Thoracic aorta (tissue), 2 donors: ENCODE measurements around the gene DHPS. TPM values are rescaled to one million over a fixed set of nuclear protein-coding genes. Genes with fewer than 3 reads are reported as not detected.

Source experiments
- ATAC-seq: fragments of 150-250 bp; one replicate; pipeline ENCODE4 v1.8.0; 2017; ENCODE audit warnings: low read depth; ENCODE audit not compliant: insufficient number of reproducible peaks, low FRiP score
- DNase-seq: peaks from one replicate; pipeline ENCODE4 v3.0.0-alpha.2; 2020; ENCODE audit warnings: low spot score
- H3K27ac ChIP-seq, 2 donors: fragments of 200-600 bp; sonication (generic); 1 replicate in 1 of 2; 2 replicates in 1 of 2; pipeline ENCODE4 v1.5.1; 2016; ENCODE audit warnings: mild to moderate bottlenecking in 2 of 2, moderate library complexity in 2 of 2
- H3K27me3 ChIP-seq: fragments of 200-600 bp; sonication (generic); replicated peaks from 2 replicates; pipeline ENCODE4 v1.6.0; 2016; ENCODE audit warnings: mild to moderate bottlenecking; ENCODE audit not compliant: insufficient read depth
- H3K36me3 ChIP-seq: fragments of 200-600 bp; sonication (generic); one replicate; pipeline ENCODE4 v1.5.1; 2016
- H3K4me1 ChIP-seq, 2 donors: fragments of 200-600 bp; sonication (generic); 1 replicate in 1 of 2; 2 replicates in 1 of 2; pipeline versions ENCODE4 v1.5.1 to v1.6.0; 2016; ENCODE audit warnings: low read depth in 2 of 2, mild to moderate bottlenecking in 1 of 2; ENCODE audit not compliant: control insufficient read depth in 1 of 2
- H3K4me3 ChIP-seq: fragments of 200-600 bp; sonication (generic); 2 replicates; pipeline ENCODE4 v1.5.1; 2016; ENCODE audit warnings: mild to moderate bottlenecking
- H3K9me3 ChIP-seq: fragments of 200-600 bp; sonication (generic); 2 replicates; pipeline ENCODE4 v1.5.1; 2016
- total RNA-seq, 2 donors: library from RNA; depleted of rRNA; stranded (reverse); fragments of >200 nt; gene quantifications; one replicate each; pipeline versions ENCODE4 v1.1.0 to v1.2.3, GENCODE V29; 2016
- TF ChIP-seq, protein P1 (sequence below): fragments of 200-600 bp; sonication (generic); IDR thresholded peaks from one replicate; pipeline ENCODE4 v1.5.1; 2019; ENCODE audit warnings: antibody characterized with exemption

The DHPS gene
- total RNA-seq, 2 donors from 2014 or later, result 101 to 114 TPM

DNA sequence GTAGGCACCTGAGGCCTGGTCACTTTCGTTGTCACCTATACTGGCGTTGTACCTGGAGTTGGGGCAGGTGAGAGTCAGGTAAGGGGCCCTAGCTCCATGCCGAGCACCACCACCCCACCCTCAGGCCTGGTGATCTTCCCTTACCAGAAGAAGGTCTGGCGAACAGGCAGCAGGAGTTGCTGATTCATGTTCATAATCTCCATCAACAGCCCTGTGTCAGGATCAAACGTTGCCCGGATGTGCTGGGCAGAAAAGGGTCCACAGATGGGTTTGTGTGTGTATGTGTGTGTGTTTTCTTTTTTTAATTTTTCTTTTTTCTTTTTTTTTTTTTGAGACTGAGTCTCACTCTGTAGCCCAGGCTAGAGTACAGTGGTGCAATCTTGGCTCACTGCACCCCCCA lies 29.5 kb downstream of the DHPS start:
- Histone ChIP-seq H3K36me3 (peaks cover under 1% of the 10 kb centered on the region), H3K27me3 (no peaks in the 10 kb centered on the region), H3K27ac (no peak overlapping the region), H3K4me1 (peaks cover 9 to 11% of the 10 kb centered on the region in 2 donors), H3K4me3 (no peak overlapping the region), H3K9me3 (no peaks in the 10 kb centered on the region)
- TF ChIP-seq, protein P1, sequence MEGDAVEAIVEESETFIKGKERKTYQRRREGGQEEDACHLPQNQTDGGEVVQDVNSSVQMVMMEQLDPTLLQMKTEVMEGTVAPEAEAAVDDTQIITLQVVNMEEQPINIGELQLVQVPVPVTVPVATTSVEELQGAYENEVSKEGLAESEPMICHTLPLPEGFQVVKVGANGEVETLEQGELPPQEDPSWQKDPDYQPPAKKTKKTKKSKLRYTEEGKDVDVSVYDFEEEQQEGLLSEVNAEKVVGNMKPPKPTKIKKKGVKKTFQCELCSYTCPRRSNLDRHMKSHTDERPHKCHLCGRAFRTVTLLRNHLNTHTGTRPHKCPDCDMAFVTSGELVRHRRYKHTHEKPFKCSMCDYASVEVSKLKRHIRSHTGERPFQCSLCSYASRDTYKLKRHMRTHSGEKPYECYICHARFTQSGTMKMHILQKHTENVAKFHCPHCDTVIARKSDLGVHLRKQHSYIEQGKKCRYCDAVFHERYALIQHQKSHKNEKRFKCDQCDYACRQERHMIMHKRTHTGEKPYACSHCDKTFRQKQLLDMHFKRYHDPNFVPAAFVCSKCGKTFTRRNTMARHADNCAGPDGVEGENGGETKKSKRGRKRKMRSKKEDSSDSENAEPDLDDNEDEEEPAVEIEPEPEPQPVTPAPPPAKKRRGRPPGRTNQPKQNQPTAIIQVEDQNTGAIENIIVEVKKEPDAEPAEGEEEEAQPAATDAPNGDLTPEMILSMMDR, result no peak
- no peak for DNase-seq
- no peak for ATAC-seq

DNA sequence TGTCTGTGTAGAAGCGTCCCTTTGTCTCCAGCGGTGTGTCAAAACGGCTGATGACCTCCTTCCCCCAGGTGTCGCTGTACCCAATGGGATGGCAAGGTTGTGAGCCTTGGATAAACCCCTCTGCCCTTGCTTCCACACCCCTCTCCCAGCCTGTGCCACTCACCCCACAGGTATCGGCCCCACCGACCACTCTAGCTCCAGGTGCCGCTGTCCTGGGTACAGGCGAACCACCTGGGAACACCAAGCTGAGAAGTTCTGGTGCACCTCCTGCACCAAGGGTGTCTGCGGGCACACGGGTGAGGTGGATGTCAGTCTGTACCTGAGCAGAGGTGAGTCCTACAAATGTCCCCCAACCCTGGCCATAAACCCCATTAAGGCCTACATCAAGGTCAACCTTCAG lies 31.7 kb downstream of the DHPS start:
- no peaks in the 10 kb centered on the region for H3K27me3 ChIP-seq
- DNase-seq (no peak), ATAC-seq (no peak)
- no peak overlapping the region for H3K4me3 ChIP-seq
- H3K9me3 ChIP-seq, result no peaks in the 10 kb centered on the region
- peaks cover 9 to 11% of the 10 kb centered on the region in 2 donors for H3K4me1 ChIP-seq
- no peak overlapping the region for H3K27ac ChIP-seq
- H3K36me3 ChIP-seq, result no peaks in the 10 kb centered on the region
- TF ChIP-seq, protein P1, result no peak

DNA sequence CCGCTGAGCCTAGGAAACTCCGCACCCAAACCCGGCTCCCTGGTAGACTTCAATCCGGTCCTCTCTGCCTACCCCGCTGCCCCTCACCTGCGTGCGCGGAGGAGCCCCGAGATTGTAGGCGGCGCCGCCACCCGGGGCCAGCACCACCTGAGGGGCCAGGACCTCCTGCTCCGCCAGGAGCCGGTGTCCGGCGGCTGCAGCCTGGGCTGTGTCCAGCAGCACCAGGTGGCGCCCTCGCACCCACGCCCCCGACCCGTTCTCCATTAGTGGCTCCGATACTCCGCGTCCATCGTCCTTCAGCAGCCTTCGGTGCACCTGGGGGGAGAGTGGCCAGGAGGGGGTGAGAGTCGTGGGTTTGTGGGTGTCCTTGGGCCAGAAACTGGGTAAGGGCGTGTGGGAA lies 33.6 kb downstream of the DHPS start:
- H3K4me3 ChIP-seq, result peak overlapping the region; percentile 63
- DNase-seq (no peak), ATAC-seq (no peak)
- H3K27ac ChIP-seq, result no peak overlapping the region
- no peaks in the 10 kb centered on the region for H3K36me3 ChIP-seq
- H3K9me3 ChIP-seq, result no peaks in the 10 kb centered on the region
- H3K27me3 ChIP-seq, result no peaks in the 10 kb centered on the region
- peaks cover 9 to 11% of the 10 kb centered on the region in 2 donors for H3K4me1 ChIP-seq
- TF ChIP-seq, protein P1, result no peak

DNA sequence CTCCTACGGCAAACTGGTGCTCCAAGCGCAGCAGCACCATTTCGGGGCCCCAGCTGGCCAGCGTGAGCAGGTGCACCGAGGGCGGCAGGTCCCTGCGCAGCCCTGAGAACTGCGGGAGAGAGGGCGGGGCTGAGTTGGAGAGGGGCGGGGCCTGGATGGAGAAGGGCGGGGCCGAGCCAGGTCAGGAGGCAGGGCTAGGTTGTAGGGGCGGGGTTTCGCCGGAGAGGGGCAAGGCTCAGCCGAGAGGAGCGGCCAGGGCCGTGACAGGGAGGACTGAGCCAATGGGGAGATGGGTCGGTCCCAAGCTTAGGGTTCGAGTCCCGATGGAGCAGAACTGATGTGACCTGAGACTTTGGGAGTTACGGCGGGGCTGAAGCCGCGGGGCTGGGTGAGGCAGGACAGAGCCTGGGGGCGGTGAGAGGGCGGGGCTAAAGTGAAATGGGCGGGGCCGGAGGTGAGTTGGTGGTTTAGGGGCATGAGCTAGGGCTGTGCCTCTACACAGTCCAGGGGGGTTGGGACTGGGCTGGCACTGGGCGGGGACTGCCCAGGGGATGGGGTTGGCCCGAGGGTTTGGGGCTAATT lies 34.1 kb downstream of the DHPS start:
- peak; percentile 47 for ATAC-seq
- Histone ChIP-seq H3K27ac (no peak overlapping the region), H3K4me3 (peak overlapping the region; percentile 63), H3K9me3 (no peaks in the 10 kb centered on the region), H3K27me3 (no peaks in the 10 kb centered on the region), H3K4me1 (peaks cover 9 to 11% of the 10 kb centered on the region in 2 donors), H3K36me3 (no peaks in the 10 kb centered on the region)
- TF ChIP-seq, protein P1, result no peak
- DNase-seq, result no peak

DNA sequence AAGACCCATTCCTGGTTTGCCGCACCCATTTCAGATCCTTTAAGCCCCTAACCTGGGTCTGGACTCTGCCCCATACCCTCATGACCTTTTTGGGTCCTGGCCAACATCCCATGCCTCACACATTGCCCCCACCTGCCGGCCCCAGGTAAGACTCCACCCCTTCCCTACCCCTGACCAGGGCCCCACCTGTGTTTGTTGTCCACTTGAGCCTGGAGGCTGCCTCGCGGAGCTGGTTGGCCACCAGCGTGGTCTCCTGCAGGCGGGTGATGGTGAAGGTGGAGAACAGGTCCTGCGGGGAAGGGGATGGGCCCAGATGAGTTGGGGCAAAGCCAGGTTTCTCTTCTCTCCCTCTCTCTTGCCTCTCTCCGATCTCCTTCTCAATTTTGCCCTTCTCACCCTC lies 34.6 kb downstream of the DHPS start:
- ATAC-seq (no peak), DNase-seq (no peak)
- Histone ChIP-seq H3K27ac (no peak overlapping the region), H3K36me3 (no peaks in the 10 kb centered on the region), H3K4me1 (peaks cover 9 to 11% of the 10 kb centered on the region in 2 donors), H3K27me3 (no peaks in the 10 kb centered on the region), H3K9me3 (no peaks in the 10 kb centered on the region), H3K4me3 (no peak overlapping the region)
- TF ChIP-seq, protein P1, result no peak
